H9 (cell line): ENCODE data around the gene HUWE1. TPM values are rescaled to one million over a fixed set of nuclear protein-coding genes. Genes with fewer than 3 reads are reported as not detected.

Experiments used
- DNase-seq: peaks from one replicate; pipeline ENCODE4 v3.0.0-alpha.2; 2017
- H2AFZ ChIP-seq: one replicate; pipeline ENCODE4 v1.6.1; 2013; ENCODE audit warnings: mild to moderate bottlenecking, low read length, control low read depth, moderate library complexity
- H2AK5ac ChIP-seq: 2 replicates; pipeline ENCODE4 v1.6.1; 2013; ENCODE audit warnings: low read length, control low read depth, mixed read lengths; ENCODE audit not compliant: insufficient read length
- H2BK120ac ChIP-seq: one replicate; pipeline ENCODE4 v1.6.1; 2013; ENCODE audit warnings: low read depth, mild to moderate bottlenecking, low read length, control low read depth, inconsistent platforms; ENCODE audit not compliant: poor library complexity, severe bottlenecking
- H2BK12ac ChIP-seq: 2 replicates; pipeline ENCODE4 v1.6.1; 2013; ENCODE audit warnings: low read length, control low read depth, mixed read lengths, low read depth; ENCODE audit not compliant: insufficient read length
- H2BK15ac ChIP-seq: 2 replicates; pipeline ENCODE4 v1.6.1; 2013; ENCODE audit warnings: low read depth, low read length, control low read depth
- H2BK20ac ChIP-seq: one replicate; pipeline ENCODE4 v1.6.1; 2013; ENCODE audit warnings: low read depth, mild to moderate bottlenecking, low read length, control low read depth, inconsistent platforms; ENCODE audit not compliant: poor library complexity, severe bottlenecking
- H2BK5ac ChIP-seq: 2 replicates; pipeline ENCODE4 v1.6.1; 2013; ENCODE audit warnings: low read length, control low read depth, mixed read lengths; ENCODE audit not compliant: insufficient read length
- H3K14ac ChIP-seq: 2 replicates; pipeline ENCODE4 v1.6.1; 2013; ENCODE audit warnings: low read length, control low read depth; ENCODE audit not compliant: insufficient read depth
- H3K18ac ChIP-seq: 2 replicates; pipeline ENCODE4 v1.6.1; 2013; ENCODE audit warnings: low read depth, mild to moderate bottlenecking, mixed read lengths, low read length, control low read depth; ENCODE audit not compliant: insufficient read length
- H3K23ac ChIP-seq: 2 replicates; pipeline ENCODE4 v1.6.1; 2013; ENCODE audit warnings: low read length, control low read depth, mixed read lengths, low read depth; ENCODE audit not compliant: insufficient read length
- H3K23me2 ChIP-seq: 2 replicates; pipeline ENCODE4 v1.6.1; 2013; ENCODE audit warnings: low read depth, mild to moderate bottlenecking, mixed read lengths, low read length, control low read depth; ENCODE audit not compliant: insufficient read length, poor library complexity, severe bottlenecking
- H3K27ac ChIP-seq: 2 replicates; pipeline ENCODE4 v1.5.1; 2013; ENCODE audit warnings: low read length, control low read depth, mixed read lengths, low read depth; ENCODE audit not compliant: insufficient read length
- H3K27me3 ChIP-seq: 2 replicates; pipeline ENCODE4 v1.6.1; 2013; ENCODE audit warnings: low read length, control low read depth, inconsistent platforms; ENCODE audit not compliant: insufficient read depth
- H3K4ac ChIP-seq: 2 replicates; pipeline ENCODE4 v1.6.1; 2013; ENCODE audit warnings: low read depth, mild to moderate bottlenecking, control low read depth, inconsistent platforms, low read length, moderate library complexity
- H3K4me1 ChIP-seq: 2 replicates; pipeline ENCODE4 v1.6.1; 2013; ENCODE audit warnings: low read length, control low read depth, inconsistent platforms; ENCODE audit not compliant: insufficient read depth
- H3K4me2 ChIP-seq: 2 replicates; pipeline ENCODE4 v1.6.1; 2013; ENCODE audit warnings: low read length, control low read depth, mixed read lengths; ENCODE audit not compliant: insufficient read length, insufficient read depth
- H3K56ac ChIP-seq: 2 replicates; pipeline ENCODE4 v1.6.1; 2013; ENCODE audit warnings: low read depth, mild to moderate bottlenecking, mixed read lengths, low read length, control low read depth; ENCODE audit not compliant: insufficient read length
- H3K79me1 ChIP-seq: 2 replicates; pipeline ENCODE4 v1.6.1; 2013; ENCODE audit warnings: low read depth, mild to moderate bottlenecking, moderate library complexity, low read length, control low read depth, inconsistent platforms; ENCODE audit not compliant: insufficient read depth, poor library complexity, severe bottlenecking
- H3K79me2 ChIP-seq: 2 replicates; pipeline ENCODE4 v1.6.1; 2013; ENCODE audit warnings: low read length, control low read depth, inconsistent platforms; ENCODE audit not compliant: insufficient read depth
- H3K9ac ChIP-seq: 2 replicates; pipeline ENCODE4 v1.6.1; 2013; ENCODE audit warnings: low read length, control low read depth, mixed read lengths; ENCODE audit not compliant: insufficient read length; ENCODE audit errors: extremely low read depth
- H3K9me3 ChIP-seq: one replicate; pipeline ENCODE4 v1.6.1; 2013; ENCODE audit warnings: low read depth, low read length, inconsistent platforms; ENCODE audit not compliant: control insufficient read depth
- H3T11ph ChIP-seq: one replicate; pipeline ENCODE4 v1.6.1; 2013; ENCODE audit warnings: mild to moderate bottlenecking, low read length, control low read depth, inconsistent platforms
- H4K20me1 ChIP-seq: one replicate; pipeline ENCODE4 v1.6.1; 2013; ENCODE audit not compliant: control insufficient read depth, insufficient read length, insufficient read depth
- H4K5ac ChIP-seq: 2 replicates; pipeline ENCODE4 v1.6.1; 2013; ENCODE audit warnings: low read depth, mild to moderate bottlenecking, mixed read lengths, low read length, control low read depth; ENCODE audit not compliant: insufficient read length
- H4K8ac ChIP-seq: replicated peaks from 2 replicates; pipeline ENCODE4 v1.6.1; 2013; ENCODE audit warnings: low read length, control low read depth, mixed read lengths, low read depth; ENCODE audit not compliant: insufficient read length
- H4K91ac ChIP-seq: 2 replicates; pipeline ENCODE4 v1.6.1; 2013; ENCODE audit warnings: low read depth, mild to moderate bottlenecking, moderate library complexity, mixed read lengths, low read length, control low read depth; ENCODE audit not compliant: insufficient read length
- H3K27ac Mint-ChIP-seq, 3 experiments: 2 replicates in 2 of 3; 3 replicates in 1 of 3; pipeline ENCODE4 v1.8.0; 2020 to 2021; ENCODE audit warnings: mixed read lengths in 3 of 3, mild to moderate bottlenecking in 1 of 3, moderate library complexity in 1 of 3
- H3K27me3 Mint-ChIP-seq: 2 replicates; pipeline ENCODE4 v1.8.0; 2021; ENCODE audit warnings: low read depth, mild to moderate bottlenecking, moderate library complexity, mixed read lengths
- H3K36me3 Mint-ChIP-seq, 3 experiments: 2 replicates in 2 of 3; 3 replicates in 1 of 3; pipeline ENCODE4 v1.8.0; 2020 to 2021; ENCODE audit warnings: low read depth in 3 of 3, mixed read lengths in 3 of 3; ENCODE audit not compliant: insufficient read depth in 1 of 3
- H3K4me1 Mint-ChIP-seq, 2 experiments: 2 replicates each; pipeline ENCODE4 v1.8.0; 2020; ENCODE audit warnings: mixed read lengths in 2 of 2
- H3K4me3 Mint-ChIP-seq, 2 experiments: 2 replicates in 1 of 2; 3 replicates in 1 of 2; pipeline ENCODE4 v1.8.0; 2020 to 2021; ENCODE audit warnings: mild to moderate bottlenecking in 2 of 2, mixed read lengths in 2 of 2, moderate library complexity in 1 of 2
- H3K9me3 Mint-ChIP-seq, 2 experiments: 2 replicates in 1 of 2; 3 replicates in 1 of 2; pipeline ENCODE4 v1.8.0; 2020; ENCODE audit warnings: mild to moderate bottlenecking in 2 of 2, mixed read lengths in 2 of 2, moderate library complexity in 1 of 2
- CTCF ChIP-seq: fragments of 200-600 bp; sonication (generic); conservative IDR thresholded peaks from 3 replicates; pipeline ENCODE4 v1.8.0; 2021; ENCODE audit warnings: antibody characterized with exemption, mild to moderate bottlenecking
- WGBS: extraction: QIAGEN DNeasy Blood & Tissue Kit; methylation state at CpG from one replicate; pipeline ENCODE4 v1.1.7; 2013; ENCODE audit warnings: missing lambda C conversion rate, low lambda C conversion rate, mixed read lengths; ENCODE audit not compliant: insufficient read length; ENCODE audit errors: extremely low coverage; 5-methylcytosine and 5-hydroxymethylcytosine counted together
- total RNA-seq: library from RNA; stranded (reverse); gene quantifications from 2 replicates; pipeline ENCODE4 v1.2.1, GENCODE V29; 2021

The HUWE1 gene
- total RNA-seq, 1 experiment from 2014 or later = 230 TPM

DNA sequence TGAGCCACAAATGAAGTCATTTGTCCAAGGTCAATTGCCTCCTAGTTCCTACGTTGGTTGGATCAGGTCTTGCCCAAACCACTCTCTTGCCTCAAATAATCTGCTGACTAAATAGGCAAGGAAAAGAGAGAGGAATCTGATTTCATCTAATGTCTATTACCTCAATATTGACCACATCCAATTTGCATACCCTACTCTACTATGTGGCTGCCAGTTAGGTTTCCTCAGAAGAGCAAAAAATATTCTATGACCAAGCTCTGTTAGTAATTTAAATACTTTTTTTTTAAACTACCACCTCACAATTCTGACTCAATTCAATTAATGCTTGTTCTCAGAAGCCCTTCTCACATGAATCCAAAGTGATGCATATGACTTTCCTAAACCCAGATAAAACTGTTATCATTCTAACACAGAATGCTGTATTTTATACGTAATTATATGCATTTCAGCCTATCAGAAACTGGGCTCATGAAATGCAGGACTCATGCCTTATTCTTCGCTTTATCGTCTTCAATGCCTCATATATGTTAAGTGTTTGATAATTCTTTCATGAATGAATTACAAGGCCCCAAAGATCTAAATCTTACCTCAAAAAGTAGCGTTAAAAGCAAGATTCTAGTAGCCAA is 98.6 kb downstream of the HUWE1 start:
- Histone ChIP-seq H3K4me2 (no peak overlapping the region), H3K56ac (no peak overlapping the region), H4K91ac (no peak overlapping the region), H2BK20ac (no peak overlapping the region), H2AK5ac (no peak overlapping the region), H3K4ac (no peak overlapping the region), H4K20me1 (no peaks in the 10 kb centered on the region), H4K8ac (no peak overlapping the region), H2BK120ac (no peak overlapping the region), H2BK15ac (no peak overlapping the region), H3K23ac (no peak overlapping the region), H2AFZ (no peak overlapping the region), H3K79me2 (no peaks in the 10 kb centered on the region), H3K4me1 (no peaks in the 10 kb centered on the region), H3T11ph (no peak overlapping the region), H3K9ac (no peak overlapping the region), H3K14ac (no peak overlapping the region), H3K79me1 (no peaks in the 10 kb centered on the region), H2BK12ac (no peak overlapping the region), H2BK5ac (no peak overlapping the region), H3K27me3 (no peaks in the 10 kb centered on the region), H3K27ac (no peak overlapping the region), H3K18ac (no peak overlapping the region), H3K23me2 (no peaks in the 10 kb centered on the region), H3K9me3 (peaks cover 58% of the 10 kb centered on the region), H4K5ac (no peak overlapping the region)
- DNase-seq = no peak
- Mint-ChIP-seq H3K9me3 (peaks cover 63 to 70% of the 10 kb centered on the region in 2 experiments), H3K4me1 (no peaks in the 10 kb centered on the region), H3K36me3 (peaks cover 77 to 100% (median 96%) of the 10 kb centered on the region in 3 experiments), H3K27me3 (no peaks in the 10 kb centered on the region), H3K4me3 (no peak overlapping the region), H3K27ac (no peak overlapping the region)
- no peak for TF ChIP-seq CTCF
- no CpG with 5 or more reads among the region's 5 CpGs for WGBS
